ENCODE measurements around the gene THEM4.
"Not testable (repeated sequence)": the region's sequence is repeated elsewhere in the genome, so short reads cannot be mapped to it uniquely, and the experiment has no call there.

The THEM4 gene

DNA sequence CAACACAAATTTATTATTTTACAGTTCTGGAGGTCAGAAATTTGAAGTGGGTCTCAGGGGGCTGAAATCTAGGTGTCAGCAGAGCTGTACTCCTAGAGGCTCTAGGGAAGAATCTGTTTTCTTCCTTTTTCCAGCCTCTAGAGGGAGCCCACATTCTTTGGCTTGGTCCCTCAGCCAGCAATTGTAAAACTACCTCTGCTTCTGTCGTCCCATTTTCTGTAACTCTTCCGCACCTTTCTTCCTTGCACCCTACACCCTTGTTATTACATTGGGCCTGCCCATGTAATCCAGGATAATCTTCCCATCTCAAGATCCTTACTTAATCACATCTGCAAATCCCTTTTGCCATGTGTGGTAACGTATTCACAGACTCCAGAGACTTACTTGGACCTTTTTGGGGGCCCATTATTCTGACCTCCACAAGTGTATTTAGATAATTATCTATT, 24.8 kb upstream of the THEM4 start:
- peak; percentile 35 for DNase-seq (ENCODE audit: low read depth)

DNA sequence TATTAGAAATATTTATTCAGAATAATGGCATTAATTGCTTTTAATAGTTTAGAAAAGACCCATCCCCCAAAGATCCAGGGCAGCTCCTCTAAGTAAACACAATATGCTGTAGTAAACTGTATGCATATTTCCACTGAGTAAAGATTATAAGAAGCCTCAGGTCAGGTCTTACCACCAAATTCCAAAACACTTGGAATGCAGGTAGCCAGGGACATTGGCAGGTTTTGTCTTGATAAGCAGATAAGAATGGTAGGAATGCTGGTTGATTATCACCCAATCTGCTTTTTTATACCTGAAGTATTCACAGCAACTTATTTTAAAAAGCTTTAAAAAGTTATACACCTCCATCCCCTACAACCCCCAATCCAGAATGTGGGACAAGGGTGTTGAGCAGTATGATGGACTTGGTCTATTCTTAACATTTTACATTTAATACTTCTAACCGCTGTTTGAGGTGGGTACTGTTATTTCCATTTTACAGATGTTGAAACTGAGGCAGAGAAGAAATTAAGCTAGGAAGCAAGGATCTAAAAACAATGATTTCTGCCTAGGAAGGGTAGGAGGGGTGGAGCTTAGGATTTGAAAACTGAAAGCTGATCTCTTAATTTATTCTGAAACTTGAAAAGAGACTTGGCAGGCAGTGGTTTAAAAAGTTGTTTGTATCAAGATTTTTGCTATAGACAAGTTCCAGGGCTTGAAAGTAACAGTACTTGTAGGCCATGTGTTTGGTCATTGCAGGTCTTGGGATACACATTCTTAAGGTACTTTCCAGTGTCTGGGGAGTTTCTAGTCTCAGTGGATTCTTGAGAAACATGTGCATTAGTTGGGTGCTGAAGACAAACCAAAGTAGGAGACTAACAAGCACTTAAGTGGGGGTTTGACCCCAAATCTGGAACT, 15.6 kb upstream of the THEM4 start:
- no peak for DNase-seq (ENCODE audit: low read depth)

DNA sequence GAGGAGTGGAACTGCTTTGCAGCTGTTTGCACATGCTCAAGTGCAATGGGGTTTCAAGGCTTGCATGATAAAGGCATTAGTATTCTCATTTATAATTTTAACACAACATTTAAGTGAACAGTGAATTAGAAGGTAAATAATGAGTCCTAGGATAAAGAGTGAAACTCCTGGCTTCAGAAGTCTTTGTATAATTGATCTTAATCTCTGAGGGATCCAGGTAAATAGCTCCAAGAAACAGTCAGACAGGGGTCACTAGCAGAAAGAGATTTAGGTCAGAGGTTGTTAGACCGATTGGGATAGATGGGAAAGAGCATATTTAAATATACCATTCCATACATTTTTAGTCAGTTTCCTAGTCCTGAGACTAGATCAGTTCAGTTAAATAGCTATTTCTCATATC, 14.1 kb upstream of the THEM4 start:
- DNase-seq (ENCODE audit: low read depth) = no peak

DNA sequence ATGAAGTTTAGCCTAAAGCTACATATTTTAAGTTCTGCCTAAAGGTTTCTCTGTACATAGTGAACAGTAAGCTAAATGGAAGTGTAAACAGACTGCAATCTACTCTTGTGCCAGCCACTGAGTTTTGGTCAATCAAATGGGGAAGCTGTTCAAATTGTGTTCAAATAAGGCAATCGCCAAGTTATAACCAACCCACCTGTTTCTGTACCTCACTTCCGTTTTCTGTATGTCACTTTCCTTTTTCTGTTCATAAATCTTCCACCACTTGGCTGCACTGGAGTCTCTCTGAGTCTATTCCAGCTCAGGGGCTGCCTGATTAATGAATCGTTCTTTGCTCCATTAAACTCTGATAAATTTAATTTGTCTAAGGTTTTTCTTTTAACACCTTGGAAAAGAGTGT, 10.8 kb upstream of the THEM4 start:
- DNase-seq (ENCODE audit: low read depth) = no peak

DNA sequence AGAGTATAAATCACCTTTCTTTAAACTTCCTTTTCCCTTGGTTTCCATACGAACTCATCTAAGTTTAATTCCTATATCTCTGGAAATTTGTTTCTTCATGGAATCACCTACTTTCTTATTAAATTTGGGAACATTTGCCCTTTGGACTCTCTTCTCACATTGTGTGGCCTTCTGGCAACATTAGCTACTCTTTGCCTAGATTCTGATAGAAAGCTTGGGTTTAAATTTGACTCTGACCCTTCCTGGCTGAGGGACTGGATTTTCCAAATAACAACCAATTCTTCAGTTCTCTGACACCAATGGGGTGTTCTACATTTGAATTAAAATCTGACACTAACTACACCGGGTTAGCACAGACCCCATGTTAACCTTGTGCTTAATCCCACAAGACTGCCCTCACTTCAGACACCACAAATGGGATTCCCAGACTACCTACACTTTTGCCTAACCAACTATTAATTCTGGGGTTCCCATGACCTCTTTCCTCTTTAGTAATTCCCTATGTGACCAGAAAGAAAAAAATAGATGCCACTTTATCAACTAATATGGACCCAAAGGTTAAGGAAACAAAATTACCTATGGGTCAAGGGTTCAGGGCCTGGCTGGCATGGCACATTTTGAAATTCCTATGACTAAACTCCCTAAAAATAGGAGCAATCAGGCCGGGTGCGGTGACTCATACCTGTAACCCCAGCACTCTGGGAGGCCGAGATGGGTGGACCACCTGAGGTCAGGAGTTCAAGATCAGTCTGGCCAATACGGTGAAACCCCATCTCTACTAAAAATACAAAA, 9.7 kb upstream of the THEM4 start:
- DNase-seq (ENCODE audit: low read depth) = no peak

DNA sequence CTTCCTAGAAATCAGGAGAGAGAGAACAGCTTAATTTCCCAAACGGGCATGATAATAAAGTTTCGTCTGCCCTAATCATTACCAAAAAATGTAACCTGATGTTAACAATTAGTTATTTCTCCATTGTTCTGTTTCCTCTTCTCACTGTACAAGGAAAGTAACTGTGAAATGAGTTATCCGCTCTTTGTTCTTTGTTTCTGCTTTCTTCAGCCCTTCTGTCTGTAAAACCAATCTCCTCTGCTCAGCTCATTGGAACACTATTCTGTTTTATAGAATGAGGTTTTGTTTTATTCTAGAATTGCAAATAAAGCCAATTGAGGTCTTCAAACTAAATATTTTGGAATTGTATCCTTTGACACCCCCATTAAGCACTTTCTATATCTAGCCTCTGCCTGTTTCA, 8.8 kb upstream of the THEM4 start:
- DNase-seq (ENCODE audit: low read depth) = no peak

DNA sequence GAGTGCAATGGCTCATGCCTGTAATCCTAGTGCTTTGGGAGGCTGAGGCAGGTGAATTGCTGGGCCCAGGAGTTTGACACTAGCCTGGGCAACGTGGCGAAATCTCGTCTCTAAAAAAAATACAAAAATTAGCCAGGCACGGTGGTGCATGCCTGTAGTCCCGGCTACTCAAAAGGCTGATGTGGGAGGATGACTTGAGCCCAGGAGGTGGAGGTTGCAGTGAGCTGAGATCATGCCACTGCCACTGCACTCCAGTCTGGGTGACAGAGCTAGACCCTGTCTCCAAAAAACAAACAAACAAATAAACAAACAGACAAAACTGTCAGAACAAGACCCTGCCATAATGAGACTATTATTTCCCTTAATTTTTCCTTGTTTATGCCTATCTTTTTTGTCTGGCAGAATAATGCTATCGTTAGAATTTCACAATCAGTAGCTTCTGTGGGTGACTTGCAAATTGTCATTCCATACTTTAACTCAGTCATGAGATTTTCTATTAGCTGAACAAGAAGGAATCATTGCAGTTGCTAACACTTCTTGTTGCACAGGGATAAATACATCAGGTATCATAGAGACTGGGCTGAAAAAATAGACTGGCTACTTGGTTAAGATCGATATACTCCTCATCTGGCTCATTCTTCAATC, 7.5 kb upstream of the THEM4 start:
- DNase-seq (ENCODE audit: low read depth) = no peak

DNA sequence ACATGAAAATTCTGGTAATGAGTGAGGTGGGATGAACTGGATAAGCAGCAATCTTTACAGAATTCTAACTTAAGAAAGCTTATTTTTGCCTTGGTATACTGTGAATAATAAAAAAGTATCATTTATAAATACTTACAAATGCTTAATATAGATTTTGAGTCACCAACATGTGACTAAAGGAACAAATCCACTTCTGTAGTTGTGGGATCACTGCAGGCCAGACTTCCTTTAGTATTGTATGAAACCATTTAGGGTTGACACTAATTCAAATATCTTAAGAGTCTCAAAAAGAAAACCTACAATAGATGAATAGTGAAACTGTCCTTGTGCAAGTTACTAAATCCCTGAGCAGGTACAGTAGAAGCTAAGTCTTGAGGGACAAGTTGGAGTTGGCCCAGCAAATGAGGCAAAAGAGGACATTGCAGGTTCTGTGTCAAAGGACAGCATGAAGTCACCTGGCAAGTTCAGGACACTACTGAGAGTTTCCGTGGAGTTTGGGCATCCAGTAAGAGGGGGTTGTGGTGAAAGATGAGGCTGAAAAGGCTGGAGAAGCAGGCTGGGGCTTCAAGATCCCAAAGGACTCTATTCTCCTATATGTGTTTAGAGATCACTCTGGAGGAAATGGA, 5.9 kb upstream of the THEM4 start:
- no peak for DNase-seq (ENCODE audit: low read depth)

DNA sequence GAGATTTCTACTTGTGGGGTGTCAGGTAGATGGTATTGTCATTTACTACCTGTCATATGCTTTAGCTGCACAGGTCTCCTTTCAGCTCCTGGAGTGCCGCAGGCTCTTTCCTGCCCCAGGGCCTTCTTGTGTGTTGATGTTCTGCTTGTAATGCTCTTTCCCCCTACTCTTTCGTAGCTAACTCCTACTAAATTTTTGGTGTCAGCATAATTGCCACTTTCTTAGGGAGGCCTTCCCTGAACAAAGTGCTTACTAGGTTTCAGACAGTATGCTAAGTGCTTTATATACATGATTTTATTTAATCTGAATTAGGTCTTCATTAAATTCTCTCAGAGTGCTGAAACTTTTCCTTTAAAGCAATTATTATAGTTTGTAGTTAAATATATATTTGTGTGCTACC, 4.8 kb upstream of the THEM4 start:
- no peak for DNase-seq (ENCODE audit: low read depth)

DNA sequence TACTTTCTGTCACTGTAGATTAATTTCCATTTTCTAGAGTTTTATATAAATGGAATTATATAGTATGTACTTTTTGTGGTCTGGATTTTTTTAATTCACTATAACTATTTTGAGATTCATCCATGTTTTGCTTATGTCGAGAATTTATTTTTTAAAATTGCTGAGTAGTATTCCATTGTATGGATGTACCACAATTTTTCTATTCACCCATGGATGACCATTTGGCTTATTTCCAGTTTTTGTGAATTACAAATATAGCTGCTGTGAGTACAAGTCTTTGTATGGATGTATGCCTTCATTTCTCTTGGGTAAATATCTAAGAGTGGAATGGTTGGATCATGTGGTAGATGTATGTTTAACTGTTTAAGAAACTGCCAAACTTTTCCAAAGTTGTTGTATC, 3.7 kb upstream of the THEM4 start:
- no peak for DNase-seq (ENCODE audit: low read depth)

DNA sequence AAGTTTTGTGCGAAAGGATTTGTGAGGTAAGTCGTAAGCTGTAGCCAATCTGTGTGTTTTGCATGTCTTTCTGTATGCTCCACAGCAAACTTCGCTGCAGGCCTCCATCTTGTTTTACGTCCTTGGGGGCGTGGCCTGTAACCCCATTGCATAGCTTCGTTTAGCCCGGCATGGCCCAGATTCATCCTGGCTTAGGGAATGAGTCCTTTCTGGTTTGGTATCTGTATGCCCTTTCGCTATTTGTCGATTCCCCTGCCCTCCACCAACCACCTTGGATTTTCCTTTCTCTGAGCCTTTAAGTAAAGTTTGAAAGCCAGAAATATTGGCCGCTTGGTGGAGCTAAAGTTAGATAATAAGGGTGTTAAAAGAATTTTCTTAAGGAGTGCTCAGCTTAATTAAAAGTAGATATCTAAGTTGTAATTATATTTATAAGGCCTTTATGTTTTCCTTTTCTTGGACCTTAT, 1.1 kb downstream of the THEM4 start:
- no peak for DNase-seq (ENCODE audit: low read depth)

DNA sequence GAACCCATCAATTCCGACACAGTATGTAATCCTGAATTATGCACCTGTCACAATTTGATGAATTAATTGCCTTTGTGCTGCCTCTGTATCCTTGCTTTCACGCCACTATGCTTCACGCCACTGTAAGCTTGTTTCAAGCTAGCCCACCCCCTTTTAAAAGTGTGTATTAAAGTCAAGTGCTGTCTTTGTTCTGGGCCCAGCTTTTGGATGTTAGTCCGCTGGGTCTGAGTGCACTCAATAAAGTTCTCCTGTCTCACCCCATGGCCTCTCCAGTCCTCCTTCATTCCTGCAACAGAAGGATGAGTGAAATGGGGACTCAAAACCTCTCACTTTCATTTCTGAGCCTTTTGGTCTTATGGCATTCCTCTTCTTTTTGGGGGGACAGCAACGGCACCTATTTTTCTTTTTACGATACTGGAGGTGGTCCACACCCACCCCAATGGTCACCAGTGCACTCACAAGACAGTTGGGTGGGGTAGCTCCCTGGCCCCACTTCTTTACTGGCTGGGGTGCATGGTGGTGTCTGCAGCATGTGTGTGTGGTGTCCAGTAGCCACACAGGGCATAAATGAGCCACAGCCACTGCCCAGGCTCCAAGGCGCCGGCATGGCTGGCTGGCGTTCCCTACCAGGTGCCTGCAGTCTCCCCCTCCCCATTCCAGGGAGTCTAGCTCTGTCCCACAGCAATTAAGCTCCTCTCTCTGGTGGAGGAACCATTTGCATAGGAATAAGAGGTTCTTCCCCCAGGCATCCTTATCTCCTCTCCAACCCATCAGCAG, 1.8 kb downstream of the THEM4 start:
- DNase-seq (ENCODE audit: low read depth) = no peak

DNA sequence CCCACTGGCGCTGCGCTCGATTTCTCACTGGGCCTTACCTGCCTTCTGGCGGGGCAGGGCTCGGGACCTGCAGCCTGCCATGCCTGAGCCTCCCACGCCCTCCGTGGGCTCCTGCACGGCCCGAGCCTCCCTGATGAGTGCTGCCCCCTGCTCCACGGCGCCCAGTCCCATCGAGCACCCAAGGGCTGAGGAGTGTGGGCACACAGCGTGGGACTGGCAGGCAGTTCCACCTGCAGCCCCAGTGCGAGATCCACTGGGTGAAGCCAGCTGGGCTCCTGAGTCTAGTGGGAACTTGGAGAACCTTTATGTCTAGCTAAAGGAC, 3.0 kb downstream of the THEM4 start:
- DNase-seq (ENCODE audit: low read depth) = not testable (repeated sequence)

DNA sequence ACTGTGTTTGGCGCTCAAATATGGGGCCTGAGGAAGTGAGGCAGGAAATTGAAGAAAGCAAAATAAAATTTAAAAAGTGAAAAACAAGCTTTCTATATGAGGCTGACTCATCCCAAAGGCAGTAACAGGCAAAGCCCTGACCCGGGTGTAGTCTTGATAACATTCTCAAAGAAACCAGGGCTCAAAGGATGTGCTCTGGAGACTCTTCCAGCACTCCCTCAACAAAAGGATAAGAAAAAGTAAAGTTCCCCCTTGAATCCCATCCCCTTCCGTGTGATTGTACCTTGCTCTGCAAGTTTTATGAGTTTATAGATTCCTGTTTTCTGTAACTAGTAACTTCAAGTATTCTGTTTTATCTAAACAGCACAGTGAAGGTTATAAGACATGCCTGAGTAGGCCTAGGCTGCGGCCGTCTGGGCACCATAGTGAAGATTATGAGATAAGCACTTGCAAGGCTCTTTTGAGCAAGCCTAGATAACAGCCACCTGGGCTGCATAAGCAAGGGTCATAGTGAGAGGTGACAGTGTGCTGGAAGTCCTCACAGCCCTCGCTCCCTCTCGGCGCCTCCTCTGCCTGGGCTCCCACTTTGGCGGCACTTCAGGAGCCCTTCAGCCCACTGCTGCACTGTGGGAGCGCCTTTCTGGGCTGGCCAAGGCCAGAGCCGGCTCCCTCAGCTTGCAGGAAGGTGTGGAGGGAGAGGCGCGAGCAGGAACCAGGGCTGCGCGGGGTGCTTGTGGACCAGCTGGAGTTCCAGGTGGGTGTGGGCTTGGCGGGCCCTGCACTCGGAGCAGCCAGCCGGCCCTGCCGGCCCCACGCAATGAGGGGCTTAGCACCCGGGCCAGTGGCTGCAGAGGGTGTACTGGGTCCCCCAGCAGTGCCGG, 3.6 kb downstream of the THEM4 start:
- not testable (repeated sequence) for DNase-seq (ENCODE audit: low read depth)

DNA sequence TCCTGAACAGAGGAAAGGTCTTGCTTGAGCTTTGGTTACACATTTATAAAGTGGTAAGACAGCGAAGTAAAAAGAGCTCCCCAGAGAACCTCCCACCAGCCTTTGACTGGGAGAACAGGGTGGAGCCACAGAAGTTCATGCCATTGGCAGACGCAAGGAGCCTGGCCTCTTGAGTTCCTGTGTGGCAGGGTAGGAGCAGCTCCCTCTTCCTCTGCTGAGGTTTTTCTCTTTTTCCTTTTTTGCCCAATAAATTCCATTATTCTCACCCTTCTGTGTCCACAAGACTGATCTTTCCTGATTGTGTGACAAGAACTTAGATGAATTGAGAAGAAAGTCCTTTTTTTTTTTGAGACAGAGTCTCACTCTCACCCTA, 4.3 kb downstream of the THEM4 start:
- DNase-seq (ENCODE audit: low read depth) = peak; percentile 49

DNA sequence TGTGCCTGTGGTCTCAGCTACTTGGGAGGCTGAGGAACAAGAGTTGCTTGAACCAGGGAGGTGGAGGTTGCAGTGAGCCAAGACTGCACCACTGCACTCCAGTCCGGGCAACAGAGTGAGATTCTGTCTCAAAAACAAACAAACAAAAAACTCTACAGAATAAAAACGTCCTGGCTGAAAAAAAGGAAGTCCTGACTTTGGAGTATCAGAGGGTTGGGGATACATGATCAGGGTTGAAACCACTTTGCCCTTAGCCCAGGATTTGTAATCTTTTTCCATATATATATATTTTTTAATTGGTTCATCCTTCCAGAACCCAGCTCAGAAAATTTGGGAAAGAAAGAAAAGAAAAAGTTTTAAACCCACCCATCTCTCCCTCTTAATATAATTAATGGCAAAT, 6.5 kb downstream of the THEM4 start:
- DNase-seq (ENCODE audit: low read depth) = no peak

DNA sequence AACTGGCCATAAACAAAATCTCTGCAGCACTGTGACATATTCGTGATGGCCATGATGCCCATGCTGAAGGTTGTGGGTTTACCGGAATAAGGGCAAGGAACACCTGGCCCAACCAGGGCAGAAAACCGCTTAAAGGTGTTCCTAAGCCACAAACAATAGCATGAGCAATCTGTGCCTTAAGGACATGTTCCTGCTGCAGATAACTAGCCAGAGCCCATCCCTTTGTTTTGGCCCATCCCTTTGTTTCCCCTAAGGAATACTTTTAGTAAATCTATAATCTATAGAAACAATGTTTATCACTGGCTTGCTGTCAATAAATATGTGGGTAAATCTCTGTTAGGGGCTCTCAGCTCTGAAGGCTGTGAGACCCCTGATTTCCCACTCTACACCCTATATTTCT, 8.5 kb downstream of the THEM4 start:
- not testable (repeated sequence) for DNase-seq (ENCODE audit: low read depth)

DNA sequence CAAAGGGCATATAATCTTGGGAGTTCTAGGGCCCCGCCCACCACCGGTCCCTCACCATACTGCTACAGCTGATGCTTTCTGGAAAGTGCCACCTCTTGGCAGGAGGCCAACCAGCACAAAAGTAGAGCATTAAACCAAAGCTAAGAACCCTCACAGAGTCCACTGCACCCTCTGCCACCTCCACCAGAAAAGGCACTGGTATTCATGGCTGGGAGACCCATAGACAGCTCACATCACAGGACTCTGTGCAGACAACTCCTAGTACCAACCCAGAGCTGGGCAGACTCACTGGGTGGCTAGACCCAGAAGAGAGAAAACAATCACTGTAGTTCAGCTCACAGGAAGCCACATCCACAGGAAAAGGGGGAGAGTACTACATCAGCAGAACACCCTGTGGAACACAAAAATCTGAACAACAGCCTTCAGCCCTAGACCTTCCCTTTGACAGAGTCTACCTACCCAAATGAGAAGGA, 10.8 kb downstream of the THEM4 start:
- peak; percentile 34 for DNase-seq (ENCODE audit: low read depth)

DNA sequence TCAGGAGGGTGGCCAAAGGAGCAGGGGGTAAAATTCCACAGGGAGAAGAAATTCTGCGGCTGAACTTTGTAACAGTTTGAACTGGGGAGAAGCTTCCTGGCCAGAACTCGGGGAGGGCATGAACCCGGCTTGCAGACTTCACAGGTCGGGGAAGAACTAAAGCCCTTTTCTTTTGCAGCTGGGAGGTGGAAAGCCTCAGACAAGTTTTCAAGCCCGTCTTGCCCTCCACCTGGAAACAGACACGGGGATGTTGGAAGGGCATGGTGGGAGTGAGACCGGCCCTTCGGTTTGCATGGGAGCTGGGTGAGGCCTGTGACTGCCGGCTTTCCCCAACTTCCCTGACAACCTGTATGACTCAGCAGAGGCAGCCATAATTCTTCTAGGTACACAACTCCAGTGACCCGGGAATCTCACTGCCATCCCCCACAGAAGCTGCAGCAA, 11.3 kb downstream of the THEM4 start:
- no peak for DNase-seq (ENCODE audit: low read depth)

DNA sequence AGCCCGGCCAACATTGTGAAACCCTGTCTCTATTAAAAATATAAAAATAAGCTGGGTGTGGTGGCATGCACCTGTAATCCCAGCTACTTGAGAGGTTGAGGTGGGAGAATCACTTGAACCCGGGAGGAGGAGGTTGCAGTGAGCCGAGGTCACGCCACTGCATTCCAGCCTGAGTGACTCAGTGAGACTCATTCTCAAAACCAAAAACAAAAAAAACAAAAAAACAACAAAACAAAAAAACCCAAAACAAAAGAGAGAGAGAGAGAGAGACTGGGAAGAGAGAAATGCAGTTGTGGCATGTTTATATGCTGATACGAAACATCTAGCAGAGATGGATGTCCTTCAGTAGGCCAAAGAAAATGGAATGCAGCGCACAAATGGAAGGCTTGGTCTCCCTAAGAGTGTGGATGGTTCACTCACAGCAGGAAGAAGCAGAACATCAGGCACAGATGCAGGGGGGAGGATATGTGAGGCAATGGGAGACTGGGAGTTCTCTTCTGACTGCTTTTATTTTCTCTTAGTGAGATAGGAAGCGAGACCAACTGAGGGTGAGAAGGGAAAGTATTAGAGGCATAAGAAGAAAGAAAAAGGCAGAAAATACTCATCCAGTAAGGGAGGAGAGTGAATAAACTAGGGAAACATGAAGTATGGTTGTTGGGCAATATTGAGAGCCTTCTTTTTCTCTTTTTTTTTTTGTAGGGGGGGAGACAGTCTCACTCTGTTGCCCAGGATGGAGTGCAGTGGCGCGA, 16.0 kb downstream of the THEM4 start:
- no peak for DNase-seq (ENCODE audit: low read depth)

All from stimulated activated CD8-positive, alpha-beta memory T cell treated with anti-CD3 and anti-CD28 coated beads, Interleukin-12 subunit alpha, Interleukin-12 subunit beta, amount 100 ng/mL, for 1 hour (primary cell).